GM10266 (cell line): ENCODE measurements around the gene GHRHR.

Source experiments
- DNase-seq: peaks from one replicate; pipeline ENCODE4 v3.0.0; 2012; ENCODE audit errors: extremely low spot score
- CTCF ChIP-seq: IDR thresholded peaks from 2 replicates; pipeline ENCODE4 v1.5.1; 2012; ENCODE audit warnings: mild to moderate bottlenecking, low read depth; ENCODE audit not compliant: control insufficient read depth, insufficient read depth; ENCODE audit errors: missing control alignments

Gene GHRHR

GRCh38 chr7:31027161-31027965 is 63.6 kb downstream of the GHRHR start:
- no peak for DNase-seq
- TF ChIP-seq CTCF, result no peak

DNA sequence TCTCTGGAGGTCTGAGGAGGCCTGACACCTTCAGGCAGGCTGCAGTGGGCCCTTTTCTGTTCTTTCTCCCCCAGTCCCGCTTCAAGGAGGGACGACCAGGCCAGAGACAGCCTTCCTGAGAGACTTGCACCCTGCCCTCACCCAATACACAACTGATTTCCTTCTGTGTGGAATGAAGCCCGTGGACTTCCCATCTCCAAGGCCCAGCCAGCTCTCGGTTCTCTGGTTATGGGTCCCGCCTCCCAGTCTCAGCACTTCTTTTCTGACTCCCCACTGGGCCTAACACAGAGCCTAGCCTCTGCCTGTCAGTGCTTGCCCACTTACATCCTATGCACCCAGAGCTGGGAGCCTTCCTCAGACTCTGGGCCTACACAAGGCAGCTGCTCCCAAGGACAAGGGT is 64.3 kb downstream of the GHRHR start:
- TF ChIP-seq CTCF, result no peak

GRCh38 chr7:31028417-31028992 is 64.8 kb downstream of the GHRHR start:
- DNase-seq, result no peak

More for the DNA sequence above, 64.3 kb downstream of the GHRHR start:
- no peak for DNase-seq

More at GRCh38 chr7:31028417-31028992, 64.8 kb downstream of the GHRHR start:
- no peak for TF ChIP-seq CTCF
